GM19324 (cell line): Measurements from ENCODE around the gene ADAMTS2.

Experiments used
- ATAC-seq: cut with Tn5 transposase; IDR thresholded peaks from one replicate; pipeline ENCODE4 v1.9.1; 2021; ENCODE audit warnings: mild to moderate bottlenecking, moderate library complexity; ENCODE audit not compliant: unreplicated experiment, low FRiP score

The ADAMTS2 gene

DNA sequence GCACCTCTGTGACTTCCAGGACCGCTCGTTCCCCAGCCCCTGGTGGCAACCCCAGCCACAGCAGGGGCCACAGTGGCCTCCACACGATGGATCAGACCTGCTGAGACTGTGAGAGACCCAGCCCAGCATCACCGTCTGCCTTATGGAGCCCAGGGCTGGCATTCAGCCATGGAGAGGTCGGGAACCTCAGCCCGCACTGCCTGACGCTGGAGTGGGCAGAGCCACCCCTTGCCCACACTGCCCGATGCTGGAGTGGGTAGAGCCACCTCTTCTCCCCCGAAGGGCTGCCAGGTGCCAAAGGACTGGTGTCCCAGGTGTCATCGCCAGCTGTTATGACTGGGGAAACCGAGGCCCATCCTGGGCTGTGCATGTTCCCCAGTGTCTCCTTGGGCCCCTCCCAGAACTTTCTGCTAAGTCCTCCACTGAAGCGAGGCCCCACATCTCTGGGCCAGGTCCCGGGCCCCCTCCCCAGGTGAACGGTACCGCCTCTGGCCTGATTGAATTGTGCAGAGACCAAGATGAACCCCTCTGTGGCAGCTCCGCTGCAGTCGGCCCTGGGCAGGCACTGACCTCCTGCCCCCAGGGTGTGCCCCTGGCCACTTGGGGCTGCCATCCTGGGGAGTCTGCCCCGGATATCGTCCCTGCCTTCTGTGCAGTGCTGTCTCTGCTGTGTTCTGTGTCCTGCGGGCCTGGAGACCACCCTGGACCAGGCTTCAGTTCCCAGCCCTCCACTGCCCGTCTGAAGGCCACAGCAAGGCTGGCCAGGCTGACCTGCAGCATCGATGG, 137.1 kb downstream of the ADAMTS2 start:
- ATAC-seq: no peak

GRCh38 chr5:179207470-179207869, 137.8 kb downstream of the ADAMTS2 start:
- ATAC-seq: no peak

GRCh38 chr5:179206366-179206765, 138.9 kb downstream of the ADAMTS2 start:
- no peak for ATAC-seq

DNA sequence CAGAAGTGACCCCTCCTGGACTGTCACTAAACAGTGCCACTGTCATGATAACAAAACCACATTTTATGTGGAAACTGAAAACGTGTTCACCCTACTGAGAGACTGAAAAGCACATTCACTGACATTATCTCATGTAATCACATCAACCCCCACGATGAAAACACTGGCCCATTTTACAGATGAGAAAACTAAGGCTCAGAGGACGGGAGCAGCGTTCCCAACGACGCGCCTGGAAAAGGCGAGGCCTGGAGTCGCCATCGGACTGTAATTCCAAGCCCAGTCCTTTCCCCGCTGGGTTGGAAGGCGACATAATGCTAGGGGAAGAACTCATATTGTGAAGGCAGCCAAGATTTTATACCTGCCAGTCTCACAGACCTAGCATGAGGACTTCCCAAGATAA, 140.0 kb downstream of the ADAMTS2 start:
- no peak for ATAC-seq

GRCh38 chr5:179204572-179204971, 140.7 kb downstream of the ADAMTS2 start:
- ATAC-seq: no peak

GRCh38 chr5:179203248-179203647, 142.0 kb downstream of the ADAMTS2 start:
- ATAC-seq: no peak

- ATAC-seq: no peak
Observed at GRCh38 chr5:179201986-179202385, 143.3 kb downstream of the ADAMTS2 start.

- ATAC-seq: no peak
Observed at GRCh38 chr5:179199246-179199645, 146.0 kb downstream of the ADAMTS2 start.

GRCh38 chr5:179198825-179199224, 146.4 kb downstream of the ADAMTS2 start:
- no peak for ATAC-seq

DNA sequence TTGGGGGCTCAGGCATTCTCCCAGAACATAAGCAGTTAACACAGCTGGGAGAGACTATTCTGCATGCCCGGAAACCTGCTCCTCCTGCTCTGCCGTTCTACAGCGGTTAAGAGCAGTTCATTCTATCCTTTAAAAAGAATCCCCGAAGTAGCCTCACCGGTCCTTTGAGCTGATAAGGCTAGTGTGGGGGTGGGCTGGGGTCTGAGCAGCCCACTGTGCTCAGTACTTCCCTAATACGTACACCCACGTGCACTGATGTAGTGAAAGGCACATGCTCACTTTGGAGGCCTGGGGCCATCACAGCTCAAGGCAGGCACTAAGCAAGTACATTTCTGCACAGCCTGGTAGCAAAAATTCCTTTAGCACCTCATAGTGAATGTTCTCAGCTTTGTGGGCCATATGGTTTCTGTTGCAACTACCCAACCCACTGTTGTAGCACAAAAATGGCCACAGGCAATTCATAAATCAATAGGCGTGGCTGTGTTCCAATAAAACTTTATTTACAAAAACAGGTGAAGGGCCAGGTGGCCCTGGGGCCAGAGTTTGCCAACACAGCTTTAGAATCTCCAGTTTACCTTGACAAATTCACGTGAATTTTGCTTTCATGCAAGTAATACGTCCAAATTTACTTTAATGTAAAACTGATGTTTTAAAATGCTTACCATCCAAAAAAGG, 148.7 kb downstream of the ADAMTS2 start:
- ATAC-seq: no peak

DNA sequence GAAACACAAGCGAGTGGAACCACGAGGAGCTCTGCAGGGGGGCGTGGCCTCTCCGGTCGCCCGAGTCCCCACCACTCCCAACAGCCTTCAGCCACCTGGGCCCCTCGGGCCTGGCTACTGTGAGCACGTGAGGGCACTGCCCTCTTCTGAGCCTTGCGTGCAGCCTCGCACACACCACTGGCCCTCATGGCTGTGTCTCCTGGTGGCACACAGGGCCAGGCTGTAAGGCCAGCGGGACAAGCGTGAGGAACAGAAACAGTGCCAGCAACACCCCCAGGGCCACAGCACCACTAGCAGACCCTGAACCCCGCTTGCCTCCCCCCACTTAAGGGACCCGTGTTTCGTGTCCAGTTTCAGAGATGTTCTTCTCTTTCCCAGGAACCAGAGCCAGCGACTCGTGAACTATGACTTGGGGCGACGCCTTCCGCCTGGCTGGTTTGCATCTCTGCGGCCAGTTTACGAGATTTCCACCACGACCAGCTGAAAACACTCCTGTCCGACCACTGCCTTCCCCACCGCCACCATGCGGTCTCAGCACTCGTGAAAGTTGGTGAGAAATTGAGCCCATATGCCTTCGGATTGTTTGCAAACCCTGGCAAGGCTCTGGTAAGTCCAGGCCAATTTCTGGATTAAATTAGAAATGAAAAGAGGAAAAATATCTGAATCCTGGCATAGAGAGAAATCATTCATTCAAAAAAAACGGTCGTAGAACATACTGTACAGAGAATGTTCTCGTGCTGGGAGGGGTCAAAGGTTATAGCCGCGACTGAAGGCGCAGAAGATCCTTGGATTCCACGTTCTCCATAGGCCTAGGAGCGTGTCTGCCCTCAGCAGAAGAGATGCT, 149.5 kb downstream of the ADAMTS2 start:
- no peak for ATAC-seq

DNA sequence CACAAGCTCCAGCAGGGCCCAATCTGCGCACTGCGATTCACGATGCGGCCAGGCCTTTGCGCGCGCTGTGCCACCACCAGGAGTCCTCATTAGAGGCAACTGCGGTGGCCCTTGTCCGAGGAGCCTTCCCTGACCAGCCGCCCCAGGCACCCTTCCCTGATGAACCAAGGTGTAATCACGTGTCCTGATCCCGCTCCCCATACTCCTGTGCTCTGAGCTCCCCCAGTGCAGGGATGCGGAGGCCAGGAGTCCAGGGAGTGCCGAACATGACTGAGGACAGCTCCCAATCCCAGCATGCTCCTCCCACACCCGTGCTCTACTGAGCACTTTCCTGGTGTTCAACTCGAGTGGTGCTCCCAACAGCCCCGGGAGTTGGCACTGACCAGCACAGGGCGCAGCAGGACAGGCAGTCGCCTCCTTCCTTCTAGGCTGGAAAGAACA, 150.3 kb downstream of the ADAMTS2 start:
- no peak for ATAC-seq

- no peak for ATAC-seq
Observed at GRCh38 chr5:179194201-179194910, 150.9 kb downstream of the ADAMTS2 start.

DNA sequence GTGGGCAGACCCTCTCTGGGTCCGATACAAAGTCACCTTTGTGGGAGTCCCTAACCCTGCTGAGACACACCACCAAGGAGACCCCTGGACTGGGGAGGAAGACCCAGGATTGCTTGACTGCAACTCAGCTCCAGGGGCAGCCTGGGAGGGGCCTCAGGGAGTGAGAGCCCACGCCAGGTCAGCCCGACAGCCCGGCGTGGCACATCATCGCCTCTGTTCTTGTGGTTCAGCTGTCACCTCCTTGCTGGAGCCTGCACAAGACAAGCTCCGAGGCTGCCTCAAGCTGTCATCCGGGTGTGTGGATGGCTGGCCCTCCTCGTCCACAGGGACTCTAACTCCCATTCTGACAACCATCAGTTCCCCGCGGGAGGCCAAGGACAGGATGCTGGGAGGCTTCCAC, 151.5 kb downstream of the ADAMTS2 start:
- ATAC-seq: no peak

GRCh38 chr5:179192891-179193470, 152.3 kb downstream of the ADAMTS2 start:
- no peak for ATAC-seq

DNA sequence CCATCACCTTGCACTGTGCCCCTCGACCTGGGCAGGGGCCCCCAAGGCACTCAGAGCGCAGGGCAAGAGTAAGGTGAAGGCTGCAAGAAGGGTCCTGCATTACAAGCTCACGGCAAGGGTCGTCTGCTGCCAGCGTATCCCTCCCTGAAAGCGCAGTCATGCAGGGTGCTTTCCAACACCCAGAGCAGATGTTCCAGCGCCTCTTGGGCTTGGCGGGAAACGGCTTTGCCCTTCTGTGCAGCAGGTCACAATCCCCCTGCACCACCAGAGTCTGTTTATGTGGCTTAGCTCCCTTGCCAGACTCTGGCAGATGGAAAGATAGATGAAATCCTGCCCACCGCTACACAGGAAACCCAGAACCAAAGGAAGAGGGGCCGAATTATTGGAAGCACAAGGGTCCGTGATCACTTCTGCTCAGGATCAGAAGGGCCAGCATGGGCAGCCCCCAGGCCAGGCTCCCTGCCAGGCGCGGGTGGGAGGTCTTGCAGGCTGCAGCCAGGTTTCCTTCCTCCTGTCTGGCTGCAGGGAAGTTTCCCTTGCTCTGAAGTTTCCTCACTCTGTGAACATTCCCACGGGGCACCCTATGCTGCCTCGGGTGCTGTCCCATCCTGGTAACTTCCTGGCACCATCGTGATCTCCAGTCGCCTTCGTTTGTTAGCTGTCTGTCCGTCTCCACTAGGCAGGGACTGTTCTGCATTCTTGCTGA, 152.9 kb downstream of the ADAMTS2 start:
- ATAC-seq: no peak

DNA sequence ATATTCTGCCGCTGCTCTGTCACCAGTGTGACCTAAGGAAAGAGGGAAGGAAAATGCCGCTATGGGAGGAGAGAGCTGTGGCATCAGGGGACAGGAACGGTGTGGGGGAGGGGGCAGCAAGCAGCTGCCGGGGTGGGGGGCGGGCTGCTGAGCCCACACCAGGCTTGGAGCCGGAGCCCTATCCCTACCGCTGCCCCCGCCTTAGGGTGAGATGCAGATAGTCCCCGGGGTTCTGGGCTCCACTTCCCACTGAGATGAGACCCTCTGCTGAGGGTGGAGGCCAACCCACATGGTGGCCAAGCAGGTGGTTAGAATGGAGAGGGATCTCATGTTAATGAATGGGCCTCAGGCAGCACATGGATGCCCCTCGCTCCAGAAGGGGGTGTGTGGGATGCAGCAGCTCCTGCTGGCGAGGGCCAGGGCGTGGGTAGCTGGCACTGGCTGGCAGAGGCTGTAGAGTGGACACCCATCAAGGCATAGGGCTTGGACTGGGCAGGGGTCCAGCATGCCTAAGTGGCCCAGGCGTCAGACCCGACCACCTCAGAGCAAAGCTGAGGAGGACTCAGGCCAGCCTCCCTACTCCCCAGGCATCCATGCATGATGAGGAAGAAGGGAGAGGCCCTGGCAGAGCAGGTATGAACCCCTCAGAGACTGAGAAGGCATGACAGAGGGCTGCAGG, 153.6 kb downstream of the ADAMTS2 start:
- ATAC-seq: no peak

GRCh38 chr5:179190851-179191505, 154.3 kb downstream of the ADAMTS2 start:
- no peak for ATAC-seq
